HFFc6 (cell line): ENCODE results near the gene GOLGA6D. TPM values are rescaled to one million over a fixed set of nuclear protein-coding genes. Genes with fewer than 3 reads are reported as not detected.
A peak's percentile ranks its signal among the peaks of the same experiment; 100 is the strongest.
"Not testable (repeated sequence)": the region's sequence is repeated elsewhere in the genome, so short reads cannot be mapped to it uniquely, and the experiment has no call there.

Experiments
- DNase-seq: peaks from one replicate; pipeline ENCODE4 v3.0.0-alpha.2; 2018
- H3K27ac Mint-ChIP-seq: 2 replicates; pipeline ENCODE4 v1.8.0; 2020; ENCODE audit warnings: mild to moderate bottlenecking, mixed read lengths
- H3K27me3 Mint-ChIP-seq: 2 replicates; pipeline ENCODE4 v1.8.0; 2021; ENCODE audit warnings: mild to moderate bottlenecking, moderate library complexity, mixed read lengths; ENCODE audit not compliant: insufficient read depth
- H3K36me3 Mint-ChIP-seq: 2 replicates; pipeline ENCODE4 v1.8.0; 2021; ENCODE audit warnings: low read depth, mixed read lengths
- H3K4me1 Mint-ChIP-seq: 2 replicates; pipeline ENCODE4 v1.8.0; 2020; ENCODE audit warnings: low read depth, mixed read lengths
- H3K4me3 Mint-ChIP-seq: 2 replicates; pipeline ENCODE4 v1.8.0; 2020; ENCODE audit warnings: mild to moderate bottlenecking, moderate library complexity, mixed read lengths
- H3K9me3 Mint-ChIP-seq: 2 replicates; pipeline ENCODE4 v1.8.0; 2020; ENCODE audit warnings: mild to moderate bottlenecking, mixed read lengths
- CTCF ChIP-seq: fragments of 200-600 bp; sonication (generic); IDR thresholded peaks from 2 replicates; pipeline ENCODE4 v1.5.0; 2021; ENCODE audit warnings: antibody characterized with exemption, mild to moderate bottlenecking
- total RNA-seq, 6 experiments: library from RNA; stranded (reverse); fragmentation: NEBNext Ultra II Directional; extraction: Animal tissue kit (Norgen Biotek cat#: 25700); gene quantifications; 2 replicates in 1 of 6; 3 replicates in 5 of 6; pipeline ENCODE4 v1.2.3, GENCODE V29; 2021

The GOLGA6D gene
- total RNA-seq, 6 experiments from 2014 or later = not detected

DNA sequence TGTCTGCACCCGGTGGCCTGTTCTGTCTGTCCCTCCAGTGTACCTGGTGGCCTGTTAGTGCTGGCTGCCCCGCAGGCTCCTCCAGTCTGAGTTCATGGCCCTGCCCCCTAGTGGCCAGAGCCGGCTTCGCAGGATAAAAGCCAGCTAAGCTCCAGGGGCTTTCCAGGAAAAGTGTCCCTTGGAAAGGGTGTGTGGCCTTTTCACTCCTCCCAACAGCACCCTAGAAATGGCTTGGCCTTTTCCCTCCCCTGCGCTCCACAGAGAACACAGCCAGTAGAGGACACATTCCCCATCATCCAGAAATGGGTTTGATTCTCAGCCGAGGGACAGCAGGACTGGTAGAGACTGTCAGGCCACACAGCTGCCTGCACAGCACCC is 16.7 kb downstream of the GOLGA6D start:
- H3K27ac Mint-ChIP-seq, H3K4me3 Mint-ChIP-seq, H3K36me3 Mint-ChIP-seq, H3K4me1 Mint-ChIP-seq, DNase-seq, H3K9me3 Mint-ChIP-seq: not testable (repeated sequence)
- peaks cover 30% of the 10 kb centered on the region for H3K27me3 Mint-ChIP-seq
- peak; percentile 75 for TF ChIP-seq CTCF

GRCh38 chr15:75300026-75300425 is 17.4 kb downstream of the GOLGA6D start:
- not testable (repeated sequence) for H3K4me1 Mint-ChIP-seq, DNase-seq, H3K4me3 Mint-ChIP-seq, H3K36me3 Mint-ChIP-seq, H3K27ac Mint-ChIP-seq, H3K9me3 Mint-ChIP-seq
- peaks cover 36% of the 10 kb centered on the region for H3K27me3 Mint-ChIP-seq

DNA sequence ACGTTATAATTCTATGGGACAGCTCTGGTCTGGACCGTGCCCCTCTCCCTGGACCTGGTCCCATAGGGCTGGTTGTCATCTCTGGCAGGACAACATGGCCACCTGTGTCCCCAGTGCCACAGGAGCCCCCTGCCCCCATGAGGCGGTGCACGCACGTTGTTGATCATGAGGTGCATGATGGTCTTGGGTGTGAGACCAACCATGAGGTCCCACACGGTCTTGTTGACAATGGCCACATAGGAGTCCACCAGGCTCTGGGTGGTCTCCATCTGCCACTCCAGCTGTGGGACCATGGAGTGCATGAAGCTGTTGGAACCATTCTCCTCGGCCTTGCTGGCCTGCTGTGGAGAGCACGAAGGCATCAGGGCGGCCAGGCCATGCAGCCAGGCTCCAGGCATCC is 19.7 kb downstream of the GOLGA6D start:
- Mint-ChIP-seq H3K36me3 (no peaks in the 10 kb centered on the region), H3K27ac (no peak overlapping the region), H3K4me3 (no peak overlapping the region), H3K9me3 (no peaks in the 10 kb centered on the region), H3K27me3 (peaks cover 35% of the 10 kb centered on the region), H3K4me1 (no peaks in the 10 kb centered on the region)
- TF ChIP-seq CTCF = no peak
- no peak for DNase-seq

GRCh38 chr15:75302753-75303152 is 20.1 kb downstream of the GOLGA6D start:
- H3K9me3 Mint-ChIP-seq, H3K4me1 Mint-ChIP-seq, H3K4me3 Mint-ChIP-seq, H3K27ac Mint-ChIP-seq, DNase-seq, H3K36me3 Mint-ChIP-seq: not testable (repeated sequence)
- peaks cover 39% of the 10 kb centered on the region for H3K27me3 Mint-ChIP-seq

DNA sequence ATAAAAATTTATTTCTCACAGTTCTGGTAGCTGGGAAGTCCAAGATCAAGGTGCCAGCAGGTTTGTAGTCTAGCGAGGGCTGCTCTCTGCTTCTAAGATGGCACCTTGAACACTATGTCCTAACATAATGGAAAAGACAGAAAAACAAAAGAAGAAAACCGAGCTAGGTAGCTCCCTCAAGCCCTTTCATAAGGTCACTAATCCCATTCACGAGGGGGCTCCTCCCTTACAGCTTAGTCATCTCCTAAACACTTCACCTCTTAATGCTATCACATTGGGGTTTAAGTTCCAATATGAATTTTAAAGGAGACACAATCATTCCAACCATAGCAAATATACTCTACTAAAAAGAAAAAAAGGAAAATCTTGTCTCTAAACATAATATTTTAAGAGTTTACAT is 23.6 kb downstream of the GOLGA6D start:
- no peak for DNase-seq
- H3K4me3 Mint-ChIP-seq = no peak overlapping the region
- no peak overlapping the region for H3K27ac Mint-ChIP-seq
- no peaks in the 10 kb centered on the region for H3K9me3 Mint-ChIP-seq
- TF ChIP-seq CTCF = no peak
- H3K27me3 Mint-ChIP-seq = peaks cover 53% of the 10 kb centered on the region
- no peaks in the 10 kb centered on the region for H3K36me3 Mint-ChIP-seq
- H3K4me1 Mint-ChIP-seq = peaks cover 9% of the 10 kb centered on the region

DNA sequence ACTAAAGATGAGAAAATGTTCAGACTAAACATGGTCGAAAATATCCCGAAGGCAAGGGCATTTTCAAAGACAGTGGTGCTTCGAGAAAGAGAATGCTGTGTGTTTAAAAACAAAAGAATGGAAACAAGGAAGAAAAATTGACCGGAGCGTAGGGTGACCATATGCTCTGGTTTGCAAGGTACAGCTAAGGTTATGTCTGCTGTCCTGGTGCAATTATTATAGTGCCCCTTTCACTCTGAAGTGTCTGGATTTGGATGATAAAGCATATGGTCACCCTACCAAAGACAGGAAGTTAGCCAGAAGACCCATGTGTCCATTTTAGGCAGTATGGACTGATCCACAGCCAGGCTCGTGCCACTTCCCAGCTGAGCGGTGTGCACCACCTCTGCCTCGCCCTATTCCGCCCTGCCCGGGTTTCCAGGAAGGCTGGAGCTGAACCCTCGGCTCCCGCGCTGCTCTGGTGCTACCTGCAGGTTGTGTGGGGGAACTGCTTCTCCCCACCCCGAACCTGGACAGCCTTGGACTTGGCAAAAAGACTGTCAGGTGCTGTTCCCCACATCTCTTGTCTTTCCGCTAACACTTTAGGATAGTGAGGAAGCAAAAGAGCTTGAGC is 25.2 kb downstream of the GOLGA6D start:
- H3K4me1 Mint-ChIP-seq = peaks cover 17% of the 10 kb centered on the region
- peak; percentile 58 for TF ChIP-seq CTCF
- no peak overlapping the region for H3K4me3 Mint-ChIP-seq
- H3K36me3 Mint-ChIP-seq = no peaks in the 10 kb centered on the region; the same call in 1 of the 2 replicates
- H3K9me3 Mint-ChIP-seq = peaks cover 5% of the 10 kb centered on the region
- H3K27ac Mint-ChIP-seq = no peak overlapping the region
- peaks cover 57% of the 10 kb centered on the region for H3K27me3 Mint-ChIP-seq
- peak; percentile 15 for DNase-seq

DNA sequence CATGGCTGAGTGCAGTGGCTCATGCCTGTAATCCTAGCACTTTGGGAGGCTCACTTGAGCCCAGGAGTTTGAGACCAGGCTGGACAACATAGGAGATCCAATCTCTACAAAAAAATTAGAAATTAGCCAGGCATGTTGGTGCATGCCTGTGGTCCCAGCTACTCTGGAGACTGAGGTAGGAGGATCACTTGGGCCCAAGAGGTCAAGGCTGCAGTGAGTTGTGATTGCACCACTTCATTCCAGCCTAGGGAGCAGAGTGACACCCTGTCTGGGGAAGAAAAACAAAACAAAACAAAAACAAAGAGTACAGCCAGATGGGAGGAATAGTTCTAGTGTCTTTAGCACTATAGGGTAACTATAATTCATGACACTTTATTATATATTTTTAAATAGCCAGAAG is 27.1 kb downstream of the GOLGA6D start:
- Mint-ChIP-seq H3K36me3 (no peaks in the 10 kb centered on the region; the same call in 1 of the 2 replicates), H3K27me3 (peaks cover 47% of the 10 kb centered on the region), H3K4me3 (no peak overlapping the region), H3K9me3 (peaks cover 5% of the 10 kb centered on the region), H3K27ac (no peak overlapping the region), H3K4me1 (peaks cover 19% of the 10 kb centered on the region)
- TF ChIP-seq CTCF = no peak
- peak; percentile 26 for DNase-seq

- not testable (repeated sequence) for H3K9me3 Mint-ChIP-seq, H3K36me3 Mint-ChIP-seq, H3K4me3 Mint-ChIP-seq, H3K27ac Mint-ChIP-seq
- DNase-seq = peak; percentile 47
- Mint-ChIP-seq H3K4me1 (peaks cover 19% of the 10 kb centered on the region), H3K27me3 (peaks cover 55% of the 10 kb centered on the region)
Observed at GRCh38 chr15:75312548-75312947, 29.9 kb downstream of the GOLGA6D start.
